Activated naive CD4-positive, alpha-beta T cell treated with anti-CD3 and anti-CD28 coated beads, Interleukin-2, amount 10 ng/mL, durations not matched to agents 7 days and 5 days (primary cell): ENCODE measurements around the gene KRI1.

Source experiments
- CTCF ChIA-PET: fragments of 350-600 bp; sonication (Branson Sonifier 250); formaldehyde crosslinking; loops from one replicate; lab custom pipeline; 2021; ENCODE audit warnings: antibody characterized with exemption; lab: Charles Lee
- DNase-seq: peaks from one replicate; pipeline ENCODE4 v3.0.0-alpha.2; 2020
- H3K27ac Mint-ChIP-seq: one replicate; pipeline ENCODE4 v1.8.0; 2021; ENCODE audit warnings: mild to moderate bottlenecking, moderate library complexity, mixed read lengths
- H3K27me3 Mint-ChIP-seq: one replicate; pipeline ENCODE4 v1.8.0; 2021; ENCODE audit warnings: mild to moderate bottlenecking, mixed read lengths
- H3K36me3 Mint-ChIP-seq: one replicate; pipeline ENCODE4 v1.8.0; 2021; ENCODE audit warnings: mixed read lengths
- H3K4me1 Mint-ChIP-seq: one replicate; pipeline ENCODE4 v1.8.0; 2021; ENCODE audit warnings: mixed read lengths
- H3K4me3 Mint-ChIP-seq: one replicate; pipeline ENCODE4 v1.8.0; 2021; ENCODE audit warnings: mild to moderate bottlenecking, moderate library complexity, mixed read lengths
- H3K9me3 Mint-ChIP-seq: one replicate; pipeline ENCODE4 v1.8.0; 2021; ENCODE audit warnings: mixed read lengths

The KRI1 gene

DNA sequence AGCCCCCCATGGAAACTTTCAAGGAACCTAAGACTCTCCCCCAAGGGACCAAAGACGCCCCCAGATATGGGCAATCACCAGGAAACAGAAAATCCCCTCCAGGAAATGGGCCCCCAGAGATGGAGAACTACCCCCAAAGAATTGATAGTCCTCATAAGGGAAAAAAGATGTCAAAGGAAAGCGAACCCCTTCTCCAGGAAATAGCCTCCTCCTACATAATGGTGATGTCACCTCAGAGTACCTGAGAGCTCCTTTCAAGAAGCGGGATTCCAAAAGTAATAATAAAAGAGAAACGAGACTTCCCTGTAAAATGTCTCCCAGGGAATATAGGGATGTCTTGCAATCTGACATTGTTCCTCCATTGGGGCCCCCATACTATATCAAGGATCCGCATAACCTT is 1.8 kb upstream of the KRI1 start:
- no peaks in the 10 kb centered on the region for H3K27me3 Mint-ChIP-seq

DNA sequence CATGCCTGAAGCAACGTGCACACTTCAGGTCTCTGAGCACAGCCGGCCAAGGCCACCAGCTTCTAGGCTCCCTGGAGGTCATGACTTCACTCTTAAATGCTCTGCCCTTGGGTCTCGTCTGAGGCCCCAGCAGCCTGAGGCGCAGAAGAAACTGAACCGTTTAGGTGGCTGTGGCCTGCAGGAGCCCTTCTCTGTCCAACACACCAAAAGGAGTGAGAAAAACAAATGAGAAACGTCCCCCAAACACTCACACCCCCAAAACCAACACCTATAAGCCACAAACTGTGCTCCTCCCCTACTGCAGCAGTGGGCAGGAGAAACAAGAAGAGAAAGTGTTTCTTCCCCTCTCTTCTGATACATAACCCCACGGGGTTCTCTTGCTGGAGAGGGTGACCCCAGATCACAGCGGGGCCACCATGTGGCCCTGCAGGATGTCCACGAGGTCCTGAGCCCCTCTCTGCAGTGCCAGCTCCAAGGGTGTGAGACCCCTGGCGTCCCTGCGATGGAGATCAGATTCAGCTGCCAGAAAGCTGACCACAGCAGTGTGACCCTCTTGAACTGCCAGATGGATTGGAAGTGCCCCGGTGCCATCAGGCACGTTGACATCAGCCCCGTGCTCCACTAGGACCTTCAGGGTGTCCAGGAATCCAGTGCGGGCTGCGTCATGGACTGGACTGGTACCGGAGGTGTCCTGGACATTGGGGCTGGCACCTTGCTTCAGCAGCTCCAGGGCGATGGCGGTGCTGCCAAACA is 1.0 kb upstream of the KRI1 start:
- CTCF ChIA-PET: interaction anchor here (0.6 to 4.0 kb wide), 9 partner anchors 15 to 150 kb away, joined by 3 to 19 read pairs (median 4); no protein-coding TSS in a partner anchor
- H3K27ac Mint-ChIP-seq: peak overlapping the region; percentile 99
- H3K9me3 Mint-ChIP-seq: no peaks in the 10 kb centered on the region
- H3K4me1 Mint-ChIP-seq: peaks cover 40% of the 10 kb centered on the region
- H3K4me3 Mint-ChIP-seq: peak overlapping the region; percentile 84
- peak; percentile 71 for DNase-seq
- H3K36me3 Mint-ChIP-seq: peaks cover 38% of the 10 kb centered on the region
- H3K27me3 Mint-ChIP-seq: no peaks in the 10 kb centered on the region

More for the DNA sequence above, 1.8 kb upstream of the KRI1 start:
- H3K4me3 Mint-ChIP-seq: peak overlapping the region; percentile 84
- no peak for DNase-seq
- H3K27ac Mint-ChIP-seq: peak overlapping the region; percentile 99
- H3K4me1 Mint-ChIP-seq: peaks cover 47% of the 10 kb centered on the region
- peaks cover 32% of the 10 kb centered on the region for H3K36me3 Mint-ChIP-seq
- H3K9me3 Mint-ChIP-seq: no peaks in the 10 kb centered on the region
- CTCF ChIA-PET: interaction anchor here (0.7 to 4.0 kb wide), 7 partner anchors 12 to 150 kb away, joined by 3 to 19 read pairs (median 4); no protein-coding TSS in a partner anchor

DNA sequence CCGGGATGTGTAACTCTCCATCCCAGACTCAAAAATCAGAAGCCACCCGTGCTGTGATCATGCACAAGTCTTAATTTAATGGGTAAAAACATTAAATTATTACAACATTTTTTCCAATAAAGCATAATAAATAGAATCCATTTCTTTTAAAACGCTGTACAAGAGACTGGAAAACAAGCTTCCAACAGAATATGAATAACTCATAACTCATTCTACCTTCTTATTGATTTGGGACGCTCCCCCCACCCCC is 523 bp upstream of the KRI1 start:
- Mint-ChIP-seq H3K36me3 (peaks cover 43% of the 10 kb centered on the region), H3K4me3 (peak overlapping the region; percentile 84), H3K4me1 (peaks cover 45% of the 10 kb centered on the region), H3K9me3 (no peaks in the 10 kb centered on the region), H3K27me3 (no peaks in the 10 kb centered on the region), H3K27ac (peak overlapping the region; percentile 99)
- CTCF ChIA-PET: interaction anchor here (0.6 to 2.8 kb wide), 7 partner anchors 9 to 149 kb away, joined by 3 to 11 read pairs (median 3); no protein-coding TSS in a partner anchor
- DNase-seq: no peak

DNA sequence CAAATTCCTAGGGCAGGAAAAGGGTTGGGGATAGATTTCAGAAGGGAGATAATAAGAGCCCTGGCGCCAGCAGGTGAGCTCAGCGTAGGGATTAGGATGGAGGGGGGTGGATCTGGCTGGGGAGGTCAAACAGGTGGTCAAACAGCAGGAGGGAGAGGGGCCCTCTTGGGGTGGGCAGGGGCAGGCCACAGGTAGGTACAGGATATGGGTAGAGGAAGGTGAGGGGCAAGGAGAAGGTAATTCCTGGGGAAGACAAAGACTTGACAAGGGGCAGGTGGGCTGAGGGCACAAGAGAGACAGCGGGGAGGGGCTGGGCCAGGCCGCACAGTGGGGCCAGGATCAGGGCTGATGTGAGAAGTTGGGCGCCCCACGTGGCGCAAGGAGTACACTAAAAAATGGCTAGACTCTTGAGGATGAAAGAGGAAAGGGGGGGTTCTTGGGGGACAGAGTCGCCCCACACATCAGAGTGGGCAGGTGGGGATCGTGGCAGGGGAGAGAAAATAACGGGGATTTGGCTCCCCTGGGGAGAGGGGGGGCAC is 713 bp downstream of the KRI1 start:
- no peaks in the 10 kb centered on the region for H3K27me3 Mint-ChIP-seq
- H3K9me3 Mint-ChIP-seq: no peaks in the 10 kb centered on the region
- H3K4me1 Mint-ChIP-seq: peaks cover 44% of the 10 kb centered on the region
- CTCF ChIA-PET: interaction anchor here (2.8 kb wide), 1 partner anchor 11 kb away, joined by 11 read pairs; no protein-coding TSS in a partner anchor
- peak; percentile 70 for DNase-seq
- H3K4me3 Mint-ChIP-seq: peak overlapping the region; percentile 84
- peak overlapping the region; percentile 99 for H3K27ac Mint-ChIP-seq
- H3K36me3 Mint-ChIP-seq: peaks cover 56% of the 10 kb centered on the region

DNA sequence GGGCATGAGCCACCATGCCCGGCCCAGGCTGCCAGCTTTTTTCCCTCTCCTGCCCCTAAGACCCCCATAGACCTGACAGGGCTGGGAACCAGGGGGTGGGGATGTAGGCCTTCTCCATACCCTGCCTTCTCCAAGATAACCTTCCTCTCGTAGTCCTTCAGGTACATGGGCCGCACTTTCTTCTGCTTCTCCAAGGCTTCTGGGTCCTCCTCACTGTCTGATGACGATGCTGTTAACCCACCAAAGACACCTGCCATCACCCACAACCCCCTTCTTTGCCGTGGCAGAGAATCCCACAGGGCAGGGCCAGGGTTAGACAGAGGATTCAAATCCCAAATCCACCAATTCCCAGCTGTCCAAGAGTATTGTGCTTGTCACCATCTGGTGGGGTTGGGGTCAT is 3.2 kb downstream of the KRI1 start:
- CTCF ChIA-PET: interaction anchor here (1.5 to 1.6 kb wide), 2 partner anchors 9 to 19 kb away, joined by 4 to 5 read pairs; no protein-coding TSS in a partner anchor
- Mint-ChIP-seq H3K27me3 (no peaks in the 10 kb centered on the region), H3K36me3 (peaks cover 67% of the 10 kb centered on the region), H3K27ac (no peak overlapping the region), H3K4me3 (no peak overlapping the region), H3K4me1 (peaks cover 35% of the 10 kb centered on the region), H3K9me3 (no peaks in the 10 kb centered on the region)
- no peak for DNase-seq

DNA sequence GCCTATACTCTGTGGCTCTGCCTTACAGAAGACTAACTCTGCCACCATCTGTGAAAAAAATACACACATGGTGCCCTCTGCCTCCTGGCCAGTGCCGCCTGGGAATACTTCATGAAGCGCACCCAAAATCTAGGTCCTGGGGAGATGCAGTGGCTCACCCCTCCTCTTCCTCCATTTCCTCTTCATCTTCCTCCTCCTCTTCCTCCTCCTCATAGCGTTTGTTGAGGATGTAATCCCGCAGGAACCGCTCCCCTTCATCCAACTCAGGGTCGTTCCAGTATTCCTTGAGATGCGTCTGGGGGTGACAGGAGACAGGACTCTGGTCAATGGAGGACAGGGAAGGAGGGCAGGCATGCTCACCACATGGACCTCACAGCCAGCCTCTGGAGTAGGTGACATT is 5.7 kb downstream of the KRI1 start:
- Mint-ChIP-seq H3K27ac (no peak overlapping the region), H3K27me3 (no peaks in the 10 kb centered on the region), H3K4me1 (peaks cover 31% of the 10 kb centered on the region), H3K9me3 (no peaks in the 10 kb centered on the region), H3K4me3 (no peak overlapping the region), H3K36me3 (peaks cover 58% of the 10 kb centered on the region)
- no peak for DNase-seq
- CTCF ChIA-PET: no interaction called here

DNA sequence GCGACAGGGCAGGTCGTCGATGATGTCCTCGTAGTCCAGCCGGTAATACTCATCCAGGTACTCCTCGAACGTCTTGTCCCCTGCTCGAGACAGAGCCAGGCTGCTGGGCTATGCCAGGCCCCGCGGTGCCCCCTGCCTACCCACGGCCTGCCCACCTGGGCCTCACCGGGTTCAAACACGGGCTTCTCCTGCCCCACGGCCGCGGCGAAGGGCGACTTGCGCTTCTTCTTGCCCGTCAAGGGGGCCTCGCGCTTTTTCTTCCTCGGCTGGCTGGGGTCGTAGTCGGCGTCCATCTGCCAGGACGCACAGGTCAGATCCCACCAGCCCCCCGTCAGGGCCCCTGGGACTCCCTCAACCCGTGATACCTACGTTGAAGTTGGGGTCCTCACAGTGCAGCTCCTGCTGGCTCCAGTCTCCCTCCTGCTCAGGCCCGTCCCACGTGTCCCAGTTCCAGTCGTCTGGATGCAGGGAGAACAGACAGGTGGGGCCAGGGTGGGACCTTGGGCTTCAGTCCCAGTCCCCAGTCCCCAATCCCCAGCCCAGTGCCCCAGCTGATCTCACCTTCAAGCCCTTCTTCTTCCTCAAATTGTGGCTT is 8.1 kb downstream of the KRI1 start:
- no peaks in the 10 kb centered on the region for H3K27me3 Mint-ChIP-seq
- no peak for DNase-seq
- H3K36me3 Mint-ChIP-seq: peaks cover 69% of the 10 kb centered on the region
- no peak overlapping the region for H3K4me3 Mint-ChIP-seq
- peaks cover 44% of the 10 kb centered on the region for H3K4me1 Mint-ChIP-seq
- CTCF ChIA-PET: interaction anchor here (0.9 kb wide), 1 partner anchor 8 kb away, joined by 3 read pairs; the partner anchor contains the start of gene KRI1
- H3K27ac Mint-ChIP-seq: peak overlapping the region; percentile 33
- H3K9me3 Mint-ChIP-seq: no peaks in the 10 kb centered on the region

DNA sequence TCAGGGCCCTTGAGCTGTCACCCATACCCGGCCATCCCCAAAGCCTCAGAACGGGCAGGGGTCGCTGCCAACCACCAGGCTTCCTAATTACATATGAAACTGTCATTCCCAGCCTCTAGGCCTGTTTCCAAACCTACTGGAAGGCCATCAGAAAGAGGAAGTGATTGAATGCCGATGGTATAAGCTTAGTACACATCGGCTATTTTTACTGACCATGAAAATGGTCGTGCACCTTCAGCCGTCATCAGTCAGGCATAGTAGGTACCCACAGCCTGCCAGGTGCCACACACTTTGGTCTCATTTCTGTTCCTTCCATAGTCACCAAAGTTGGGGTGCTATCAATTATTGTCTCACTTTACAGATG is 10.2 kb downstream of the KRI1 start:
- Mint-ChIP-seq H3K36me3 (peaks cover 68% of the 10 kb centered on the region), H3K4me3 (no peak overlapping the region), H3K9me3 (no peaks in the 10 kb centered on the region), H3K27ac (peak overlapping the region; percentile 97), H3K27me3 (no peaks in the 10 kb centered on the region), H3K4me1 (peaks cover 54% of the 10 kb centered on the region)
- DNase-seq: no peak
- CTCF ChIA-PET: interaction anchor here (1.1 to 1.7 kb wide), 3 partner anchors 12 to 144 kb away, joined by 3 to 4 read pairs (median 4); no protein-coding TSS in a partner anchor

DNA sequence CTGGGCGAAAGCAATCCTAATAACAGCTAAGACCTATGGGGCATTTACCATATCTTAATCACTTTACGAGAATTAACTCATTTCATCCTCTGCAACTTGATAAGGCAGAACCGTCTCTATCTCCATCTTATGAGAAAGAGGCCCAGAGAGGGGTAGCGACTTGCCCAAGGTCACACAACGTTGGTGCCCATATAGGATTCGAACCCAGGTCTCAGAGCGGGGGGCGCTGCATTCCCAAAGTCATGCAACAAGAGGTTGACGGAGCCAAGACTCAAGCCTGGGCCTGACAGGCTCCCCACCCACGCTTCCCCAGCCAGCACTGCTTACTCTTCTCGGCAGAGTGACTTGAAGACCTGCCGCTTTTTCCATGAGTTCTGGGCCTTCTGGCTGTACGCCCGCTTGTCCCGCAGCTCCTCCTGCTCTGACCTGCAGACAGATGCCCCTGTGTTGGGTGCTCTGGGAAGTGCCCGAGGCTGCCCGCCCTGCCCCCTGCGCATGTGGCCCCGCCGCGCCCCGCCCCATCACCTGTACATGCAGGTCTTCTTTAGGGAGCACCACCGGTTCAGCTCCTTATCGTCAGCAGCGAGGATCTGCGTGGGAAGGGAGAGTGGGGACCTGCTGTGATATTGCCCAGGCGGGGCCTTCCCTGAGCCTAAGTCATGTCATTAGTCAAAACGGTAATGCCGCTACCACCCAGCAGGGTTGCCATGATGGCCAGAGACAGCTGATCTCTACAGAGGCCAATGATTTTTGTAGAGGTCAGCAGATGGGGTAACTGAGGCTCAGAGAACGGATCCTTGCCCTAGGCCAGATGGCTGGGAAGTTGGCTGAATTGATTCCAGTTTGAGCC is 10.8 kb downstream of the KRI1 start:
- no peak for DNase-seq
- Mint-ChIP-seq H3K9me3 (no peaks in the 10 kb centered on the region), H3K4me3 (peak overlapping the region; percentile 66), H3K36me3 (peaks cover 67% of the 10 kb centered on the region), H3K27ac (peak overlapping the region; percentile 97), H3K27me3 (no peaks in the 10 kb centered on the region), H3K4me1 (peaks cover 58% of the 10 kb centered on the region)
- CTCF ChIA-PET: interaction anchor here (1.1 to 2.5 kb wide), 6 partner anchors 10 to 145 kb away, joined by 3 to 11 read pairs (median 4); partner anchors contain the start of gene KRI1

DNA sequence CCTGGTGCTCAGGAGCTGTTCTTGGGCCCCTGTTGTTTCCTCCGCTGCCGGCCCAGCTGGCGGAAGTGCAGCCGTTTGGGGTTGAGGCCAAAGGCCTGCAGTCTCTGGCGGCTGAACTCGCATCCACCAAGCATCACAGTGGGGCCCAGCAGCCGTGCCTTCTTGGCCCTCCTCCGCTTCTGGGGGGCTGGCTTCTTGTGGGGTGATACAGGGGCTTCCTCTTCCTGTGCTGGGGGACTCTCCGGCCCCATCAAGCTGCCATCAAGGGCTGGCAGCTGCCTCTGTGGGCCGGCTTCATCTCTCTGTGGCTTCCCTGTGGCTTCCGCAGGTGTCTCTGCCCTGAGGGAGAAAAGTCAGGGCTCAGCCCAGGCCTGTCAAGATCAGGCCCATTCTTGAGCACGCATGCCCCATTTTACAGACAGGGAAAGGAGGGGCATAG is 11.8 kb downstream of the KRI1 start:
- Mint-ChIP-seq H3K4me1 (peaks cover 60% of the 10 kb centered on the region), H3K9me3 (no peaks in the 10 kb centered on the region), H3K27ac (peak overlapping the region; percentile 97), H3K36me3 (peaks cover 62% of the 10 kb centered on the region), H3K4me3 (peak overlapping the region; percentile 66), H3K27me3 (no peaks in the 10 kb centered on the region)
- DNase-seq: peak; percentile 84
- CTCF ChIA-PET: interaction anchor here (1.0 to 2.5 kb wide), 11 partner anchors 9 to 146 kb away, joined by 3 to 11 read pairs (median 4); partner anchors contain the start of gene KRI1

DNA sequence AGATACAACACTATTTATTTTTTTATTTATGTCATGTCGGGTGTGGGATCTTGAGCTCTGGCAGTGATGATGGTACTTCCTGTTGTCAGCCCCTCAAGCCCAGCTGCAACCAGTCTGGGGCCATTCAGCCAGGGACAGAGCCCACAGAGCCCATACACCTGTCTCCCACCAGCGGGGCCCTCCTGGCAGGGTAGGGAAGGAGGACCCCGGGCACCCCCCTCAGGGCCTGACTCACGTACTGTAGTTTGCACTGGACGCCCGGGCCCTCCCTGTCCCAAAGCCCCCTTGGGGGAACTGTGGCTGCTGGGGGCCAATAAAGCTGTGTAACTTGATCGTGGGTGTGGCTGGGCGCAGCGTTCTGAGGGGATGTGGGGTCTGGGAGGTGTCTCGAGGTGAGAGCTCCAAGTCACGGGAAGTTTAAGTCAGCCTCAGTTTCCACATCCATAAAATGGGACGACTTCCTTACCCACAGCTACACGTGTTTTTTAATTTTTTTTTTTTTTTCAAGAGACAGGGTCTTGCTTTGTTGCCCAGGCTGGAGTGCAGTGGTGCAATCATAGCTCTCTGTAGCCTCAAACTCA is 12.6 kb downstream of the KRI1 start:
- Mint-ChIP-seq H3K27me3 (no peaks in the 10 kb centered on the region), H3K4me3 (peak overlapping the region; percentile 66), H3K36me3 (peaks cover 64% of the 10 kb centered on the region), H3K9me3 (no peaks in the 10 kb centered on the region), H3K4me1 (peaks cover 60% of the 10 kb centered on the region), H3K27ac (peak overlapping the region; percentile 97)
- CTCF ChIA-PET: interaction anchor here (0.8 to 2.5 kb wide), 13 partner anchors 9 to 282 kb away, joined by 3 to 11 read pairs (median 3); partner anchors contain the start of genes ICAM1 and KRI1
- no peak for DNase-seq

DNA sequence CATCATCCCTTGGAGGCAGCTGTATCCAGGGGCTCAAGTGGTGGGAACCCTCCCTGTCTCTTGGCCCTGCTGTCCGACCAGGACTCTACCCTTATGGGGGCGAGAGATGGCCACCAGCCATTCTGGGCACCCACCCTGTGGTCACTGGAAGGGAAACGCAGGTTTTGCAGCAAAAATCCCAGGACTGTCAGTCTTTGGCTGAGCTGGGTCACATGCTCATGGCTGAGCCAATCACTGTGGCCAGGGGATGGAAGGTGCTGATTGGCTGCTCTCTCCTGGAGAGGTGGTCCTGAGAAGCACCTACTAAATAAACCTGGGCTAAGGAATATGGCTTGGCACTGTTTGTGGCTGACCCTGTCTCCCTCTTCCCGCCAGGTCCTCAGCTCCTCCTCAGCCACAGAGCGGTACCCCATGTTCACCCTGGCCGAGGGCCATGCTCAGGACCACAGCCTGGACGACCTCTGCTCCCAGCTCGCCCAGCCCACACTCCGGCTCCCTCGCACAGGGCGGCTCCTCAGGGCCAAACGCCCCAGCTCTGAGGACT is 13.2 kb downstream of the KRI1 start:
- H3K36me3 Mint-ChIP-seq: peaks cover 60% of the 10 kb centered on the region

More for the DNA sequence above, 13.2 kb downstream of the KRI1 start:
- peak overlapping the region; percentile 97 for H3K27ac Mint-ChIP-seq
- H3K4me3 Mint-ChIP-seq: no peak overlapping the region
- CTCF ChIA-PET: interaction anchor here (0.8 to 2.5 kb wide), 12 partner anchors 11 to 281 kb away, joined by 3 to 12 read pairs (median 4); partner anchors contain the start of genes ICAM1 and KRI1
- DNase-seq: peak; percentile 37
- peaks cover 58% of the 10 kb centered on the region for H3K4me1 Mint-ChIP-seq
- H3K27me3 Mint-ChIP-seq: no peaks in the 10 kb centered on the region
- H3K9me3 Mint-ChIP-seq: no peaks in the 10 kb centered on the region
